CD4-positive, alpha-beta T cell treated with Interleukin-21 for 1 hour (primary cell): ENCODE results near the gene GPR15LG.
"Not testable (repeated sequence)": the region's sequence is repeated elsewhere in the genome, so short reads cannot be mapped to it uniquely, and the experiment has no call there.

Experiments
- DNase-seq: peaks from one replicate; pipeline ENCODE4 v3.0.0-alpha.2; 2020

Gene GPR15LG

DNA sequence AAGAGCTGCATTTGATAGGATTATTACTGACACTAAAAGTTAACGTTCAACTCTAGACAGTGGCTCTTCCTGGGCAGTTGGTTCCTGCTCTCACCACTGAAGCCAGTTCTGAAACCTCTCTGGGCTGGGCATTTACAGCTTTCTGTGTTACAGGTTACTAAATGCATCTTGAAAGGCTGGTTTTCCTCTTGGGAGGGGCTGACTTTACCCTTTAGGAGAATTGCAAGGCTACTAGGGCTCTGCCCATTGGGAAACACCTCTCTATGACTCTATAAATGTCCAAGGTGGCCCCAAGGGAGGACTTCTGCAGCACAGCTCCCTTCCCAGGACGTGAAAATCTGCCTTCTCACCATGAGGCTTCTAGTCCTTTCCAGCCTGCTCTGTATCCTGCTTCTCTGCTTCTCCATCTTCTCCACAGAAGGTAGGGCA lies at the start of gene GPR15LG:
GPR15LG (plus strand) TSS at position 301 of the 429 bp plus-strand sequence; CDS start at position 352, 51 bp downstream.
- no peak for DNase-seq

GRCh38 chr10:84125910-84126784 lies 47.5 kb upstream of the GPR15LG start:
- not testable (repeated sequence) for DNase-seq

DNA sequence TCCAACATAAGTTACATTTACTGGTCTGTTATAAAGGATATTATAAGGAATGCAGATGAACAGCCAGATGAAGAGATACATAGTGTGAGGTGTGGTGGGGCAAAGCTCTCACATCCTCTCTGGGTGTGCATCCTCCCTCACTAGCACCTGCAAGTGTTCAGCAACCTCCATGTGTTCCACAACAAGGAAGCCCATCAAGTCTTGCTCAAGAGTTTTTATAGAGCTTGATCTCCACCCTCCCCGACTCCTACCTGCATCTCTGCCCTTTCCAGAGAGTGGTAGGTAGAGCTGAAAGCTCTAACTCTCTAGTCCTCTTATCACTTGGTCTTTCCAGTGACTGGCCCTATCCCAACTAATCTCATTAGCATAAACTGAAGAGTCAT lies 46.8 kb upstream of the GPR15LG start:
- DNase-seq = no peak

DNA sequence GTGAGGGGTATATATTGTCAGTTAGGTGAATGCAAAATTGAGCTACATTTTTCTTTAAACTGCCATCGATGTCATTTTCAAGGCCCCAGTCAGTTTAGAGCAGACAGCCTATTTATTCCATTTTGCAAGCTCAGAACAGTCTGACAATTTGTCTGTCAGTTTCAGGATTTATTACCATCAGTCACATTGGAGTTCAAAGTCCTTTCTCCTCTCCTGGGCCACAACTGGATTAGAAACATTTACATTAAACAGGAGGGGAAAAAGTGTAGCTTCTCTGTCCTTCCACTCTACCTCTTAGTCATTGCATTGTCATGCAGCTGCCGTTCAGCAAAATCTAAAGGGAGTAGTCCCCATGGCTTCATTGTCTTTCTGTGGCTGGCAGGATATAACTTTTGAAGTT lies 37.8 kb upstream of the GPR15LG start:
- DNase-seq = no peak

- DNase-seq = no peak
Observed at GRCh38 chr10:84137811-84138210, 35.8 kb upstream of the GPR15LG start.

DNA sequence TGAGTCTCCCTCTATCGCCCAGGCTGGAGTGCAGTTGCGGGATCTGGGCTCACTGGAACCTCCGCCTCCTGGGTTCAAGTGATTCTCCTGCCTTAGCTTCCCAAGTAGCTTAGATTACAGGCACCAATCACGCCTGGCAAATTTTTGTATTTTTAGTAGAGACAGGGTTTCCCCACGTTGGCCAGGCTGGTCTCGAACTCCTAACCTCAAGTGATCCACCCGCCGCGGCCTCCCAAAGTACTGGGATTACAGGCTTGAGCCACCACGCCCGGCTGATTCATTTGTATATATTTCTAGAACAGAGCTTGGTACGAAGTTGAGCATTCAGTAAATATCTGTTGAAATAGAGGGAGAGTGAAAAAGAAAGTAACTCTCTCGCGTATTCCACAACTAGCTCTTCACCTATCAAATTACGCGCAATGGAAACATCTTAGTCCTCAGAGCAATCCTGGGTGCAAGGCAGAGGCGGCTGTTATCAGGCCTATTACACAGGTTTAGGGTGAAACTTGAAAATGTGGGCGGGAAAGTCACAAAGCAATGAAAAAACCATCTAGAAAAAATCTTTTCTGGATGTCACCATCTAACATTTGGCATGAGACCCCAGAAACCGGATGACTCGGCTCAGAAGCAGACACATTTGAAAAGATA lies 35.0 kb upstream of the GPR15LG start:
- DNase-seq = peak; percentile 78

- DNase-seq = peak; percentile 100
Observed at GRCh38 chr10:84139126-84140035, 34.2 kb upstream of the GPR15LG start, which contains the start of gene GHITM. Gene GHITM, plus strand, starts transcription at chr10:84139509. Its CDS starts 1,992 bp downstream, at chr10:84141501.

- DNase-seq = no peak
Observed at GRCh38 chr10:84140036-84140379, 33.6 kb upstream of the GPR15LG start.

- no peak for DNase-seq
Observed at GRCh38 chr10:84147347-84147746, 26.3 kb upstream of the GPR15LG start.

DNA sequence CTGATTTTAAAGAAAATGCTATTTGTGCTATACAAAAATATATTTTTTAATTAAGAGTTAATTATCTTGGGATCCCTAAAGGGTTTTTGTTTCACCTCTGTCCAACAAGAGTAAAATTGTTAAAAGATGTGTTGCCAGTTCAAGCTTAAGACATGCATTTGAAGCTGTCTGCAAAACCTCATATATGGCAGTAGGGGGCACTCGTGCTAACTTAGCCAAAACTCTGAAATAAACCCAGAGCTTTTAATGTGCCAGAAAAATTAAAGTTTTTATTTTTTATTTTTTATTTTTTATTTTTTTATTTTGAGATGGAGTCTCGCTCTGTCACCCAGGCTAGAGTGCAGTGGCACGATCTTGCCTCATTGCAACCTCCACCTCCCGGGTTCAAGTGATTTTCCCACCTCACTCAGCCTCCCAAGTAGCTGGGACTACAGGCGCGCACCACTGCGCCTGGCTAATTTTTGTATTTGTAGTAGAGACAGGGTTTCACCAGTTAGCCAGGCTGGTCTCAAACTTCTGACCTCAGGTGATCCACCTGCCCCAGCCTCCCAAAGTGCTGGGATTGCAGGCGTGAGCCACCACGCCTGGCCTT lies 25.5 kb upstream of the GPR15LG start:
- DNase-seq = peak; percentile 49

- DNase-seq = no peak
Observed at GRCh38 chr10:84149854-84150253, 23.7 kb upstream of the GPR15LG start.

DNA sequence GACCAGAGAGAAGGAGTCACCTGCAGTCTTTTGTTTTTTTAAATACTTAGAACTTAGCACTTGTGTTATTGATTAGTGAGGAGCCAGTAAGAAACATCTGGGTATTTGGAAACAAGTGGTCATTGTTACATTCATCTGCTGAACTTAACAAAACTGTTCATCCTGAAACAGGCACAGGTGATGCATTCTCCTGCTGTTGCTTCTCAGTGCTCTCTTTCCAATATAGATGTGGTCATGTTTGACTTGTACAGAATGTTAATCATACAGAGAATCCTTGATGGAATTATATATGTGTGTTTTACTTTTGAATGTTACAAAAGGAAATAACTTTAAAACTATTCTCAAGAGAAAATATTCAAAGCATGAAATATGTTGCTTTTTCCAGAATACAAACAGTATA lies 20.8 kb upstream of the GPR15LG start:
- DNase-seq = no peak

DNA sequence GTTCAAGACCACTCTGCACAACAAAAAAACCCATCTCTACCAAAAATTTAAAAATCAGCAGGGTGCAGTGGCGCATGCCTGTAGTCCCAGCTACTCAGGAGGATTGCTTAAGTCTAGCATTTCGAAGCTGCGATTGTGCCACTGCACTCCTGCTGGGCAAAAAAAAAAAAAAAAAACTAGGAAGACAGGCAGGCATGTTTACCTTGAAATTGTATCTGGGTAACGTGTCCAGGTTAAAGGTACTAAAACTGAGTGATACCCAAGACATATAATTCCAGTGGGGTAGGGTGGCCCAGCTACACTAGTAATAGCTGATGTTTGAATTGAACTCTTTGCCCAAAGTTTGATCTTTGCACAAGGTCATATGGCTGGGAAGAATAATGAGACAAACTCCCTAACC lies 18.1 kb upstream of the GPR15LG start:
- no peak for DNase-seq

DNA sequence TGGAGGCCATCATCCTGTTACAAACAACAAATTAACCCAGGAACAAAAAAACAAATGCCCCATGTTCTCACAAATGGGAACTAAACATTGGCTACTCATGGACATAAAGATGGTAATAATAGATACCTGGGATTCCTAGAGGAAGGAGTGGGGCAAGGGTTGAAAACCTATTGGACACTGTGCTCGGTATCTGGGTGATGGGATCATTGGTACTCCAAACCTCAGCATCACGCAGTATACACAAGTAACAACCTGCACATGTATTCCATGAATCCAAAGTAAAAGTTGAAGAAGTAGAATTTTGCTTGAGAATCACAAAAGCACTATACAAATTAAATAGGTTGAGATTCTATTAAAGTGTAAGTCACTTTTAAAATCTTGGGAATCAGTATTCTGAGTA lies 17.6 kb upstream of the GPR15LG start:
- DNase-seq = no peak

DNA sequence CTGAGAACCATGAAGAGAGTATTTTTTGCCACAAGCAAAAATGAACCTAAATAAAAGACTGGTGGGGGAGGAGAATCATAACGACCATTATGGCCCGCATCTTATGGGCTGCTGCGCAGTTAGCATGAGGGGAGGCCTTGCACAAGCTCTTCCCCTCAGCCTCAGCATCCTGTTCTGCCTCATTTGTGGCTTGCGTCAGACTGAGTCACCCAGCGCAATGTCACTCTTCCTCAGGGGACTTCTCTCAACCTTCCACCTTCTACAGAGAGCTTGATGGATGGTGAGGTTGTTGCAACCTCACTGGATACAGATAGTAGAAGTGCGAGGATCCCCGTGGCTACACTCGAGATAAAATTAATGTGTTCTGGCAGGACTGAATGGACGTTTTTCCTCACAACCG lies 16.8 kb upstream of the GPR15LG start:
- peak; percentile 45 for DNase-seq

DNA sequence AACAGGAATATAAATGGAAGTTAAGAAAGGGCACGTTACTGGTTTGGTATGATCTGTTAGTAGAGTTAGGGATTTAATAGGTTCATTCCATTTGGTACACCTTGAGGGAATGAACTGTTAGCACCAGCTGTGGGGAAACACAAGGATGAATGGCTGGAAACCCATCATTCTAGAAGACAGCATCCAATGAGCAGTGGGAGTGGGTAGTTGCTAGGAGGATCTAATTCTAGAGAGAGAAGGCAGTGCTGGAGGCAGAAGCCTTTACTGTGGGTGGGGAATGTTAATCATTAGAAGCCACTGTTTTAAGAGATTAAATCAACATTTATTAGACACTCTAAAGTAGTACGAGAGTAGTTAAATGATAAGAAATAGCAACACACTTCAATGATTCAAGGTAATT lies 15.5 kb upstream of the GPR15LG start:
- DNase-seq = no peak

DNA sequence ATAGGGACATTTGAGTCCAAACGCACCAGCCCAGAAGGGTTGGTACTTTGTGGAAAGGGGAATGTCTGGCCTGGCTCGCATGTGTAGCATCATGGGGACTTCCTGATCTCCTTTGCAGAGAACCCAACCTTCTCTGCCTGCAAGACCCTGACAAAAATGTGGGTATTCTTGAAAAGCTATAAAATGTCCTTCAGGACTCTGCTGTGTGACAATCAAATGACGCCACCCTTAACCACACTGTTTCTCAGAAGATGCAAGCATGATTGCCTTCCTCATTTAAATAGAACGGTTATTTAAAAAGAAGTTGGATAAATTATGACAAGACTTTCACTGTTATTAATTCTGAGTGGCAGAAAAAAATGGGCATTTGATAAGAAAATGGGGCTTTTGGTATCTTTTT lies 15.1 kb upstream of the GPR15LG start:
- no peak for DNase-seq

DNA sequence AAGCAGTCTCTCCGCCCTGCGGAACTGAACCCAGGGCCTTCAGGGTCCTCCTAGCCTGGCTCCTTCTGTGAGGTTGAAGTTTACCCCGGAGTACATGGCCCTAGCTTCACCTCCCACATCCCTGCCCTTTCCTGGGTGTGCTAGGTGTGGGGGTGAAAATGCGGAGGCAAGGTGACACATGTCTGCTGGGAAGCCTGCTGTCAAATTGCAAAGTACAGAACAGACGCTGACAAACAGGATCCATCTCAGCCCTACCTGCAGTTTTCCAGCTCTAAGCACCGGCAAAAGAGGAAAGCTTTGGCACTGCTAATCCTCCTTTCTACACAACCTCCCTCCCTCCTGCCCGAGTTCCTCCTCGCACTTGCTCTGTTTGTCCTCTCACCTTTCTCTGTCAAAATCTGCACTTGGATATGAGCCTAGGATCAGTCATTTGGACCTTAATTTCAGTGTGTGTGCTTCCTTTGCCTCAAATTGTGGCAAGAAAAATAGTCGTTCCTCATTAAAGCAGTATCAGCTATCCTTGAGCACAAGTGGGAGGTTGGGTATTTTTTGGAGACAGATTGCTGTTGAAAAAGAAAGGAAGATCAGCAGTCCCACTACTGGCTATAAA lies 14.4 kb upstream of the GPR15LG start:
- no peak for DNase-seq

GRCh38 chr10:84160663-84161362 lies 12.8 kb upstream of the GPR15LG start:
- DNase-seq = no peak

GRCh38 chr10:84163996-84164395 lies 9.6 kb upstream of the GPR15LG start:
- DNase-seq = no peak

- no peak for DNase-seq
Observed at GRCh38 chr10:84164442-84164841, 9.2 kb upstream of the GPR15LG start.
